GM21619 (cell line): Measurements from ENCODE around the gene BPIFB3.
"Not testable (repeated sequence)": the region's sequence is repeated elsewhere in the genome, so short reads cannot be mapped to it uniquely, and the experiment has no call there.

ENCODE experiments used
- ATAC-seq: cut with Tn5 transposase; IDR thresholded peaks from one replicate; pipeline ENCODE4 v1.9.1; 2021; ENCODE audit not compliant: unreplicated experiment

Gene BPIFB3

GRCh38 chr20:33083544-33084340 is 30.0 kb downstream of the BPIFB3 start:
- no peak for ATAC-seq

- ATAC-seq, result no peak
Observed at GRCh38 chr20:33084722-33085121, 31.0 kb downstream of the BPIFB3 start.

- no peak for ATAC-seq
Observed at GRCh38 chr20:33086052-33086722, 32.5 kb downstream of the BPIFB3 start.

- ATAC-seq, result no peak
Observed at GRCh38 chr20:33091147-33091546, 37.4 kb downstream of the BPIFB3 start.

- no peak for ATAC-seq
Observed at GRCh38 chr20:33091693-33092092, 38.0 kb downstream of the BPIFB3 start.

- no peak for ATAC-seq
Observed at GRCh38 chr20:33092361-33092760, 38.7 kb downstream of the BPIFB3 start.

GRCh38 chr20:33093074-33093473 is 39.4 kb downstream of the BPIFB3 start:
- ATAC-seq, result no peak

- ATAC-seq, result no peak
Observed at GRCh38 chr20:33093582-33093981, 39.9 kb downstream of the BPIFB3 start.

- no peak for ATAC-seq
Observed at GRCh38 chr20:33095249-33095648, 41.5 kb downstream of the BPIFB3 start.

GRCh38 chr20:33095902-33096584 is 42.3 kb downstream of the BPIFB3 start:
- ATAC-seq, result not testable (repeated sequence)

- no peak for ATAC-seq
Observed at GRCh38 chr20:33097001-33097400, 43.3 kb downstream of the BPIFB3 start.

- ATAC-seq, result no peak
Observed at GRCh38 chr20:33099843-33100538, 46.3 kb downstream of the BPIFB3 start.

GRCh38 chr20:33103556-33103955 is 49.9 kb downstream of the BPIFB3 start:
- ATAC-seq, result no peak

GRCh38 chr20:33104336-33104735 is 50.6 kb downstream of the BPIFB3 start:
- no peak for ATAC-seq

GRCh38 chr20:33105316-33105924 is 51.7 kb downstream of the BPIFB3 start:
- no peak for ATAC-seq

- ATAC-seq, result not testable (repeated sequence)
Observed at GRCh38 chr20:33106058-33106620, 52.4 kb downstream of the BPIFB3 start.

GRCh38 chr20:33108661-33109060 is 55.0 kb downstream of the BPIFB3 start:
- ATAC-seq, result no peak

GRCh38 chr20:33110147-33110825 is 56.6 kb downstream of the BPIFB3 start:
- no peak for ATAC-seq

GRCh38 chr20:33111306-33111705 is 57.6 kb downstream of the BPIFB3 start:
- ATAC-seq, result no peak
